PC-3 (cell line): ENCODE measurements around the gene FOXP3. TPM values are rescaled to one million over a fixed set of nuclear protein-coding genes. Genes with fewer than 3 reads are reported as not detected.

ENCODE experiments used
- ATAC-seq: fragments of 200-7000 bp; cut with Tn5 transposase; 2 replicates; pipeline ENCODE4 v1.9.1; 2020; ENCODE audit warnings: mild to moderate bottlenecking, moderate library complexity
- BruUV-seq: library from RNA; stranded (reverse); fragments of 400-500 nt; replicated peaks from 2 replicates; lab custom pipeline; 2021; lab: Mats Ljungman, UMichigan
- CTCF ChIA-PET: fragments of 300-600 bp; sonication (Branson Sonifier 250); formaldehyde crosslinking; loops from one replicate; lab custom pipeline; 2022; ENCODE audit warnings: antibody characterized with exemption; lab: Charles Lee
- POLR2A ChIA-PET: fragments of 300-600 bp; sonication (Branson Sonifier 250); formaldehyde crosslinking; loops from one replicate; lab custom pipeline; 2022; ENCODE audit warnings: antibody characterized with exemption; ENCODE audit not compliant: unreplicated experiment; lab: Charles Lee
- DNase-seq: peaks from one replicate; pipeline ENCODE4 v3.0.0-alpha.2; 2015
- H2AFZ ChIP-seq: fragments of 300-600 bp; sonication (generic); 2 replicates; pipeline ENCODE4 v1.6.0; 2016; ENCODE audit warnings: antibody characterized with exemption, low read length
- H3F3A ChIP-seq: fragments of 300-600 bp; sonication (generic); one replicate; pipeline ENCODE4 v1.6.0; 2017; ENCODE audit warnings: antibody characterized with exemption, low read length, control low read depth, mild to moderate bottlenecking; ENCODE audit not compliant: unreplicated experiment
- H3K27ac ChIP-seq: fragments of 300-600 bp; sonication (generic); 2 replicates; pipeline ENCODE4 v1.5.1; 2016; ENCODE audit warnings: mild to moderate bottlenecking, low read length
- H3K27me3 ChIP-seq: fragments of 300-600 bp; sonication (generic); 2 replicates; pipeline ENCODE4 v1.6.1; 2016; ENCODE audit warnings: low read length, mixed read lengths
- H3K36me3 ChIP-seq: fragments of 300-600 bp; sonication (generic); 2 replicates; pipeline ENCODE4 v1.6.1; 2016; ENCODE audit warnings: low read depth, mixed run types, low read length, mixed read lengths
- H3K4me1 ChIP-seq: fragments of 300-600 bp; sonication (generic); 2 replicates; pipeline ENCODE4 v1.5.1; 2016; ENCODE audit warnings: low read length; ENCODE audit not compliant: insufficient read depth
- H3K4me2 ChIP-seq: fragments of 300-600 bp; sonication (generic); 2 replicates; pipeline ENCODE4 v1.6.0; 2016; ENCODE audit warnings: low read length
- H3K4me3 ChIP-seq: fragments of 300-600 bp; sonication (generic); 2 replicates; pipeline ENCODE4 v1.5.1; 2016; ENCODE audit warnings: mild to moderate bottlenecking, low read length, mixed read lengths
- H3K79me2 ChIP-seq: fragments of 300-600 bp; sonication (generic); 2 replicates; pipeline ENCODE4 v1.6.1; 2017; ENCODE audit warnings: low read length, mixed read lengths
- H3K9ac ChIP-seq: fragments of 300-600 bp; sonication (generic); 2 replicates; pipeline ENCODE4 v1.6.0; 2016; ENCODE audit warnings: mild to moderate bottlenecking, low read length
- H3K9me2 ChIP-seq: fragments of 300-600 bp; sonication (generic); replicated peaks from 2 replicates; pipeline ENCODE4 v1.6.1; 2016; ENCODE audit warnings: mixed run types, low read length, mixed read lengths
- H3K9me3 ChIP-seq: fragments of 300-600 bp; sonication (generic); 2 replicates; pipeline ENCODE4 v1.6.1; 2016; ENCODE audit warnings: low read length, mixed read lengths
- H4K20me1 ChIP-seq: fragments of 300-600 bp; sonication (generic); 2 replicates; pipeline ENCODE4 v1.6.1; 2016; ENCODE audit warnings: low read length, mixed read lengths
- EZH2 ChIP-seq: fragments of 300-600 bp; sonication (generic); IDR thresholded peaks from one replicate; pipeline ENCODE4 v1.6.1; 2017; ENCODE audit warnings: antibody characterized with exemption, mild to moderate bottlenecking, low read length; ENCODE audit not compliant: unreplicated experiment
- EZH2phosphoT487 ChIP-seq: fragments of 300-600 bp; sonication (generic); IDR thresholded peaks from 2 replicates; pipeline ENCODE4 v1.6.1; 2018; ENCODE audit warnings: mild to moderate bottlenecking, antibody characterized with exemption, low read length, borderline replicate concordance
- intact Hi-C: fragments of 100-400 bp; cut with micrococcal nuclease; formaldehyde crosslinking; loops from 2 replicates; pipeline ENCODE4 v1.9.0; 2023
- total RNA-seq: library from RNA; depleted of rRNA; stranded (reverse); fragments of >200 nt; gene quantifications from 2 replicates; pipeline ENCODE4 v1.2.3, GENCODE V29; 2014
- TF ChIP-seq, protein P1 (sequence below): fragments of 300-600 bp; sonication (generic); conservative IDR thresholded peaks from 2 replicates; pipeline ENCODE4 v1.5.1; 2017; ENCODE audit warnings: antibody characterized with exemption, low read depth, mild to moderate bottlenecking, low read length

FOXP3 gene
- total RNA-seq, 1 experiment from 2014 or later: not detected

- H3F3A ChIP-seq: no peaks in the 10 kb centered on the region
- no peaks in the 10 kb centered on the region for H4K20me1 ChIP-seq
- no peak overlapping the region; the same call in 1 of the 2 replicates for H3K27ac ChIP-seq
- H3K4me3 ChIP-seq: no peak overlapping the region
- CTCF ChIA-PET: no interaction called here
- POLR2A ChIA-PET: no interaction called here
- H3K9me2 ChIP-seq: no peaks in the 10 kb centered on the region
- peaks cover 9% of the 10 kb centered on the region for H3K4me1 ChIP-seq
- no peak overlapping the region for H3K4me2 ChIP-seq
- ATAC-seq (peak; percentile 65; the same call in 1 of the 2 replicates), DNase-seq (peak; percentile 45)
- no peaks in the 10 kb centered on the region for H3K36me3 ChIP-seq
- H3K27me3 ChIP-seq: no peaks in the 10 kb centered on the region
- H3K79me2 ChIP-seq: no peaks in the 10 kb centered on the region
- BruUV-seq: no TSS peak
- no peaks in the 10 kb centered on the region for H3K9me3 ChIP-seq
- TF ChIP-seq EZH2phosphoT487 (no peak), EZH2 (no peak)
- TF ChIP-seq, protein P1, sequence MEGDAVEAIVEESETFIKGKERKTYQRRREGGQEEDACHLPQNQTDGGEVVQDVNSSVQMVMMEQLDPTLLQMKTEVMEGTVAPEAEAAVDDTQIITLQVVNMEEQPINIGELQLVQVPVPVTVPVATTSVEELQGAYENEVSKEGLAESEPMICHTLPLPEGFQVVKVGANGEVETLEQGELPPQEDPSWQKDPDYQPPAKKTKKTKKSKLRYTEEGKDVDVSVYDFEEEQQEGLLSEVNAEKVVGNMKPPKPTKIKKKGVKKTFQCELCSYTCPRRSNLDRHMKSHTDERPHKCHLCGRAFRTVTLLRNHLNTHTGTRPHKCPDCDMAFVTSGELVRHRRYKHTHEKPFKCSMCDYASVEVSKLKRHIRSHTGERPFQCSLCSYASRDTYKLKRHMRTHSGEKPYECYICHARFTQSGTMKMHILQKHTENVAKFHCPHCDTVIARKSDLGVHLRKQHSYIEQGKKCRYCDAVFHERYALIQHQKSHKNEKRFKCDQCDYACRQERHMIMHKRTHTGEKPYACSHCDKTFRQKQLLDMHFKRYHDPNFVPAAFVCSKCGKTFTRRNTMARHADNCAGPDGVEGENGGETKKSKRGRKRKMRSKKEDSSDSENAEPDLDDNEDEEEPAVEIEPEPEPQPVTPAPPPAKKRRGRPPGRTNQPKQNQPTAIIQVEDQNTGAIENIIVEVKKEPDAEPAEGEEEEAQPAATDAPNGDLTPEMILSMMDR: no peak
- H2AFZ ChIP-seq: no peak overlapping the region
- H3K9ac ChIP-seq: no peak overlapping the region
- intact Hi-C loops: no loop called here
Observed at GRCh38 chrX:49242545-49243066, 21.9 kb downstream of the FOXP3 start.

DNA sequence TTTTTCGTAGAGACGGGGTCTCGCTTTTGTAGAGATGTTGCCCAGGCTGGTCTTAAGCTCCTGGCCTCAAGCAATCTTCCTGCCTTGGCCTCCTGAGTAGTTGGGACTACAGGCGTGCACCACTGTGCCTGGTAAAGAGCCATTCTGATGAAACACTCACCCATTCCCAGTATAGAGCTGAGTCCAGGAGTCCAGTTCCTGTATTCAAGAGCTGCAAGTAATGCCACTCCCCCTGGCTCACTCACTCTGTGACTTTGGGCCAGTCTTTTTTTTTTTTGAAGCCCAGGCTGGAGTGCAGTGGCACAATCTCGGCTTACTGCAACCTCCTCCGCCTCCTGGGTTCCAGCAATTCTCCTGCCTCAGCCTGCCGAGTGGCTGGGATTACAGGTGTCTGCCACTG is 25.8 kb downstream of the FOXP3 start:
- Histone ChIP-seq H3K36me3 (no peaks in the 10 kb centered on the region), H4K20me1 (no peaks in the 10 kb centered on the region), H3K9ac (no peak overlapping the region), H3K4me3 (no peak overlapping the region), H3K27ac (no peak overlapping the region), H3K9me3 (no peaks in the 10 kb centered on the region), H2AFZ (no peak overlapping the region), H3K79me2 (peaks cover 4% of the 10 kb centered on the region; the same call in 1 of the 2 replicates), H3K4me2 (no peak overlapping the region), H3K4me1 (peaks cover 9% of the 10 kb centered on the region), H3K9me2 (no peaks in the 10 kb centered on the region), H3K27me3 (no peaks in the 10 kb centered on the region), H3F3A (no peaks in the 10 kb centered on the region)
- CTCF ChIA-PET: no interaction called here
- intact Hi-C loops: no loop called here
- POLR2A ChIA-PET: no interaction called here
- DNase-seq: no peak
- TF ChIP-seq, protein P1: no peak
- TF ChIP-seq EZH2phosphoT487 (no peak), EZH2 (no peak)
- no TSS peak for BruUV-seq
- ATAC-seq: no peak

DNA sequence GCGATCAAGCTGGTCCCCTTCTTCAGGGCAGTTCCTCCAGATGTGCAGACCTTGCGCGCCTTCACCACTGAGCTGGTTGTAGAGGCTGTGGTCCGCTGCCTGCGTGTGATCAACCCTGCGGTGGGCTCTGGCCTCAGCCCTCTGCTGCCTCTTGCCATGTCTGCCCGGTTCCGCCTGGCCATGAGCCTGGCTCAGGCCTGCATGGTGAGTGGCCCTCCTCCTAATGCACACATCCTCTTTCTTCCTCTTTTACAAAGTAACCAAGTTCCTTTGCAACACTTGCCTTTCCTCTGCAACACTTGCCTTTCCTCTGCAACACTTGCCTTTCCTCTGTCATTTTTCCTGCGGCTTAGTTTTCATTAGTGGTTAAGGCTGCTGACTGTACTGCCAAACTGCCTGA is 27.4 kb downstream of the FOXP3 start:
- BruUV-seq: no TSS peak

More for the DNA sequence above, 27.4 kb downstream of the FOXP3 start:
- no peak for TF ChIP-seq EZH2phosphoT487
- TF ChIP-seq, protein P1: no peak
- no peak for TF ChIP-seq EZH2
- no peaks in the 10 kb centered on the region for H3K9me3 ChIP-seq
- no peak overlapping the region for H3K9ac ChIP-seq
- H3K27ac ChIP-seq: no peak overlapping the region
- POLR2A ChIA-PET: no interaction called here
- H3K9me2 ChIP-seq: no peaks in the 10 kb centered on the region
- H3F3A ChIP-seq: no peaks in the 10 kb centered on the region
- no peak overlapping the region for H3K4me3 ChIP-seq
- no peak overlapping the region for H2AFZ ChIP-seq
- intact Hi-C loops: no loop called here
- CTCF ChIA-PET: no interaction called here
- no peak for DNase-seq
- peaks cover 4% of the 10 kb centered on the region; the same call in 1 of the 2 replicates for H3K79me2 ChIP-seq
- H3K36me3 ChIP-seq: no peaks in the 10 kb centered on the region
- no peaks in the 10 kb centered on the region; the same call in 1 of the 2 replicates for H3K4me1 ChIP-seq
- no peak overlapping the region for H3K4me2 ChIP-seq
- no peak for ATAC-seq
- no peaks in the 10 kb centered on the region for H4K20me1 ChIP-seq
- no peaks in the 10 kb centered on the region for H3K27me3 ChIP-seq
